IPS-18c (cell line): Measurements from ENCODE around the gene DNAI7.

Experiments
- H3K4me3 ChIP-seq: 2 replicates; pipeline ENCODE4 v1.7.0; 2013; ENCODE audit warnings: low read depth, mild to moderate bottlenecking, low read length, moderate library complexity; ENCODE audit not compliant: insufficient read depth
- H3K9me3 ChIP-seq: one replicate; pipeline ENCODE4 v1.6.1; 2013; ENCODE audit warnings: mild to moderate bottlenecking, low read length, moderate library complexity; ENCODE audit not compliant: control insufficient read depth, insufficient read depth

The DNAI7 gene, protein sequence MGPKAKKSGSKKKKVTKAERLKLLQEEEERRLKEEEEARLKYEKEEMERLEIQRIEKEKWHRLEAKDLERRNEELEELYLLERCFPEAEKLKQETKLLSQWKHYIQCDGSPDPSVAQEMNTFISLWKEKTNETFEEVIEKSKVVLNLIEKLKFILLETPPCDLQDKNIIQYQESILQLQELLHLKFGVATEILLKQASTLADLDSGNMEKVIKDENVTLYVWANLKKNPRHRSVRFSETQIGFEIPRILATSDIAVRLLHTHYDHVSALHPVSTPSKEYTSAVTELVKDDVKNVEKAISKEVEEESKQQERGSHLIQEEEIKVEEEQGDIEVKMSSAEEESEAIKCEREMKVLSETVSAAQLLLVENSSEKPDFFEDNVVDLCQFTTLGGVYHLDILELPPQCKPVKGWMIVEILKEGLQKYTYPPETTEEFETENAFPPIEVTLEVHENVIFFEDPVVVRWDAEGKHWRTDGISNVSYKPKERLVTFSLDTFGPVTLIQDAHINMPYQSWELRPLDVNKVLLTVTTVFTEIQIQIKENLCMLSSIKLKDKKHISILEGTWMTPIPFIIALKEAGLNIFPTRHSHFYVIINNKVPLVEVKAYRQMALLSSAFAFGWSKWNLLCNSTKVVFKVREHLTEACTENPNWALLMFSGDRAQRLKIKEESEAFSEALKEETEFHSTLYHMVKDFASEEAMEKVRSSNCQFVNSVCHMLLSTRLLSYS

DNA sequence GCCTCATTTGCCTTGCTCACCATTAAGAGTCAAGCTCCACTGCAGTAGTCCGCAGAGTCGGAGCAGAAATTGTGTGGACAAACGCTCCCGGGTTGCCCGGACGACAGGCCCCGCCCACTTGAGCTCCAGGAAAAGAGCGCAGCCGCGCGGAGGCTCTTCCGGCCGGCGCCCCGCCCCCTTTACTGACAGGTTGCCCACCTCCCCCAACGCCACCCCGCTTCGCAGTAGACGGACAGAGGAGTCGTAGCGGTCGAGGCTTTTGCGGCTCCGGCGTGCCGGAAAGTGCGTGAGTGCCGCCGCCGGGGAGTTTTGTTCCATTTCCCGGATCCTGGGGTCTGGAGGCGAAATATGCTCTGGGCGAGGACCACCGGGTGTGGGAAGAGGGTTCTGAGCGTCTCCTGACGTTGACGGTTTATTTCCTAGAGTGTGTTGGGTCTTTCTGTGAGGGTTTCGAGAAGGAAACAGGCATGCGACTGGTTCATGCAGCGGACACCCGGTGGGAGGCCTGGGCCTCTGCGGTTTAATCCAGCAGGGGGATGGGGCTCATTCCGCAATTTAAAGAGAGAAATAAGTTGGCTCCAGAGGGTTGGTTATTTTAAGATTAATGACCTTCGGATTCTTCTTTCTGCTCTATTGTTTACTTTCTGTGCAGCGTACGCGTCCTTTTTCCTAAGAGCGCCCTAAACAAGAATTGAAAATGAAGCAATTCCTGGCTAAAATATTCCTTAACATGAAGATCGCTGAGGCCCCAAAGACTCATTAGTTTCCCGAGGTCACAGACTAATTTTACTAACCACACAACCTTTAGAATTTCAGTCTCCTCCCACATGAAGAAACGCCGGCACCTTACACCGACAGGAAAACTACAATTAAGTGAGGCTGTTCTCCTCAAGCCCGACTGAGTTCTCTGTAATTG lies at the start of gene DNAI7, which contains the start of gene ETFRF1:
DNAI7 (minus strand) TSS at position 105 of the 916 bp plus-strand sequence; CDS start at position 23, 82 bp downstream.
ETFRF1 (plus strand) TSS at position 182 of the 916 bp plus-strand sequence. CDS start 8,720 bp downstream, outside the sequence.
- Histone ChIP-seq H3K4me3 (peak within 1 kb of the TSS; percentile 70), H3K9me3 (no peaks in the 10 kb centered on the region)

DNA sequence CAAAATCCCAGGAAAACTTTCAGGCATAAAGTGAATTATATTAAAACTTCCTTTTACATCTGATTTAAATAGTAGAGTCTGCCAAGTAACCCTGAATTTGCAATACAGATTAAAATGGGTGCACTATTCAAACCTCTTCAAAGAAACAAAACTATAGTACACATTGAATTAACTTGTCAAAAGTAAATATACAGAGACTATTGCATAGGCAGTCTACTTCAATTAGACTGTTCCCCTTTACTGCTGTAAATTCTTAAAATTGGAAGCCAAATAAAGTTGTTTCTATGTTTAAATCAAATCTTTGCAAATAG lies 48.7 kb upstream of the DNAI7 start:
- Histone ChIP-seq H3K4me3 (no peak overlapping the region), H3K9me3 (no peaks in the 10 kb centered on the region)

DNA sequence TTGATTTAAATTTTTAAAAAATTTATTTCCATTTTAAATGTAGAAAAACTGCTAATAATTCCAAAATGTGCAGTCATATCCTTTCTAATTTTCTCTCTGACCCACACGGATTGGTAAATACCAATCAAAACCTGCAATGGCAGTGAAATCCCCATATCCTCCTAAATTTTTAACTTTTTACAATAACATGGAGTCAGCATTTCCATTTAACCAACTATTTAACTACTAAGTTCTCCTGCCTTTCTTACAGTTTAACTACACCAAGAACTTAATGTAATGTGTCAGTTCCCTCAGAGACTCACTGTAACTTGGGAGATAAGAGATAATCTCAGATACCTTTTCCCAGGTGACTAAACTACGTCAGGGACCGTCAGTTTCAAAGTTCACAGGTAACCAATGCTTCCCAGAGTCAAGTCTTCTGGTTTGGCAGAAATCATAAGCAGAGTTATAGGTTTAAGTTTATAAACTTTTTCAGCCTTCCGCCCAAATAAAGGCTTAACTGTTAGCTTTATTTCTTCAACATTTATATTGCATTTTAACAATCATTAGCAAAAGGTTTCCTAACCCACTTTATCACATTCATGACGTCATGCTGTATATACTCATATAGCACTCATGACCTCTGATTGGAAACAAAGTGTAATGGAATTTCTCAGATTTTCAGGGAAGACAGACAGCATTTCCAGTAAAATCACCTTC lies 48.2 kb upstream of the DNAI7 start:
- H3K4me3 ChIP-seq = no peak overlapping the region
- no peaks in the 10 kb centered on the region for H3K9me3 ChIP-seq

DNA sequence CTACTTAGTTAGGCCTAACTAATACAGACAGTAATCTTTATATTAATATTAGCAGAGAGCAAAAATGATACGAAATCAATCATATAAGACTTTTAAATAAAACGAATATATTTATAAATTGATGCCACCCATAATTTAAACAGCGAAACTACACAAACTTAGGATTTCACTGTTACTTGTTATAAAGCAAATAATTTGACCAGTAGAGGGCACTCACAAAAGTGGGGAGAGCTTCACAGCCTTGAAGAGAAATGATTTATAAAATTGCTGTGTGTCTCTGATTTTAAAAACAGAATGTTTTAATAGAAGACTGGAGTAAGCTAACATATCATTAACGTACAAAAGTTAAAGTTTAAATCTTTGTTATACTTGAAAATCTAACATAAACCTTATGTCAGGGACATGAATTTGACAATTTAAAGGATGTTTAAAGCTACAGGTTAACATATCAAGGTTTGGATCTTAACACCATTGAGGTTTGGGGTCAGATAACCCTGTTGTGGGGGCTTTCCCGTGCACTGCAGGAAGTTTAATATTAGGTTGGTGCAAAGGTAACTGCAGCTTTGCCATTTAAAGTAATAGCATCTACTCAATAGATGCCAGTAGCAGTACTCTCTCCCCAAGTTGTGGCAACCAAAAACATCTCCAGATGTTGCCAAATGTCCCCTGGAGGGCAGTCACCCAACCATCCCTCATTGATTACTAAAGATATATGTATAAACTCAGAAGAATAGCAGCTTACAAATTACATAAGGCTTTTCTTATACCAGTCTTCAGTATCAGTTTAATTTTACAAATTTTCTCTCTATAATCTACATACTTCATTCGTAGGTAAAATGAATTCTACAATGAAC lies 46.4 kb upstream of the DNAI7 start:
- Histone ChIP-seq H3K9me3 (no peaks in the 10 kb centered on the region), H3K4me3 (no peak overlapping the region)

DNA sequence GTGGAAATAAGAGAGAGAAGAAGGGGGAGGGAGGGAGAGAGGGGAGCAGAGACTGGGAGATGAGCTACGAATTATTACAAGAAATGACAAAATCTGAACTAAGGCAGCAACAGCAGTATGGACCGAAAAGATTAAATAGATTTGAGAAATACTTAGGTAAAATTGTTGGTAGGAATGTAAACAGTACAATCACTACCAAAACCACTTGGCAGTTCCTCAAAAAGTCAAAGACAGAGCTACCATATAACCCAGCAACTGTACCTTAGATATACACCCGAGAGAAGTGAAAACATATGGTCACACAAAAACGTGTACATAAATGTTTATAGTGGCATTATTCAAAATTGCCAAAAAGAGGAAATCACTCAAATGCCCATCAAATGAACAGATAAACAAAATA lies 41.7 kb upstream of the DNAI7 start:
- Histone ChIP-seq H3K4me3 (no peak overlapping the region), H3K9me3 (no peaks in the 10 kb centered on the region)

DNA sequence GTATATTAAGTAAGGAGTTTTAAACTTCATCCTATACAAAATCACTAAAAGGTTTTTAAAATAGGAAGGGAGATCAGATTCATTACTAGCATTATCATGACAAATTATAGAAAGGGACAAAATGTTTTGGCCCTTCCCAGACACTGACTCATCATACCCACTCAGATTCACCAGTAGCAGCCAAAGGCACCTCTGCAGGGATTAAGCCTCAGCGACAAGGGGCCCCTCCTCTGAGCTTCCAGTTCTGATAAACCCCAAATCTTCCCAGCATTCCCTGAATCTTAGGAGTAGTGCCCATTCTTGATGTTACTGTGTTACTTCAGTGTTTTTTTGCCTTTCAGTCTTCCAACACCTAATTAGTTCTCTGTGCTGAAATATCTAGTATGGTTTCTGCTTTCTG lies 41.2 kb upstream of the DNAI7 start:
- Histone ChIP-seq H3K9me3 (no peaks in the 10 kb centered on the region), H3K4me3 (no peak overlapping the region)

DNA sequence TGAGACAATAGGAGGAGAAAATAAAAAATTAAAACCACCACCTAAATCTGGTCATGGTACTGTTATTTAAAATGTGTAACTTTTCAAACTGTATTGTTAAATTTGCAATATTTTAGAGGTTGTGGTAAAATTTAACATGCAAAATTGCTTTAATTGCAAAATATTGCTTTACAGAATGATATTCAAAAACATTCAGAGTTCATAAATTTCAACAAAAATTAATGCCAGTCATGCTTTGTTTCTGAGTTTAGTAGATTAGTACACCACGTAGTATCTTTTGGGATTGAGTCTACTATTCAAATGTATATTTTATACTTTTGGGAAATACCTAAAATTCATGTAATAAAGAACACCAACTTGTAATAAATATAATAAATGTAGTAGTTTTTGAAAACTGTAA lies 18.4 kb upstream of the DNAI7 start:
- Histone ChIP-seq H3K4me3 (no peak overlapping the region), H3K9me3 (no peaks in the 10 kb centered on the region)

DNA sequence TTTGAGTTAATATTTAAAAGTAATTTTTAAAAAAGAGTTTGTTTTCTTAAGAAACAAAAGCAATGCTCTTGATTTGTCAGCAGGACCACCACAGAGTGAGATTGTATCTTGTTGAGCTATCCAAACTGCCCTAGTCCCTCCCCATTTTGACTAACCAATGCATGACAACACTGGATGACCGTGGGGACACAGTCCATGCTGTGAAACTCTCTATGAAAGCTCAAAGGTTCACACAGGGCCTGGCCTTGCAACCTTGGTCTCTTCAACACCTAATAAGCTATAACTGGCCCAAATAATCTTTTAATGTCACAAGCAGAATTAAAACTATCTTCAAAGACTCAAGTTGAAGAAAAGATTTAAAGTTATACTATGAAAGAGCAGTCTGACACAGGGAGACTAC lies 13.6 kb upstream of the DNAI7 start:
- Histone ChIP-seq H3K4me3 (no peak overlapping the region), H3K9me3 (no peaks in the 10 kb centered on the region)

DNA sequence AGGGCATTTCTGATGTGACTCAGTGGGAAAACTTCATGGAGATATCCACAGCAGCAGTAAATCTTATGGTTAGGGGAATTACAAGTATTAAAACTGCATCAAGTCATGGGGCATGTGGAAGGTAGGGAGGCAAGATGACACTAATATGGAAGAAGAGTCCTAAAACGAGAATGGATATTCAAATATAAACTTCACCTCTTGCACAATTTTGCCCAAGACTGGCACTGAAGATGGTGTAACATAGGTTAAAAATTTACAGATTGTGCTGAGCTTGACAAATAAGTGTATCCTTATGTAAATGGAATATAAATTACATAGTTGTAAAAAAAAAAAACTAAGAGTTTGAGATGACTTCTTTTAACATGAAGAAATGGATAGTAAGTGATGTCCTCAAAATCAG lies 12.9 kb upstream of the DNAI7 start:
- Histone ChIP-seq H3K9me3 (no peaks in the 10 kb centered on the region), H3K4me3 (no peak overlapping the region)

DNA sequence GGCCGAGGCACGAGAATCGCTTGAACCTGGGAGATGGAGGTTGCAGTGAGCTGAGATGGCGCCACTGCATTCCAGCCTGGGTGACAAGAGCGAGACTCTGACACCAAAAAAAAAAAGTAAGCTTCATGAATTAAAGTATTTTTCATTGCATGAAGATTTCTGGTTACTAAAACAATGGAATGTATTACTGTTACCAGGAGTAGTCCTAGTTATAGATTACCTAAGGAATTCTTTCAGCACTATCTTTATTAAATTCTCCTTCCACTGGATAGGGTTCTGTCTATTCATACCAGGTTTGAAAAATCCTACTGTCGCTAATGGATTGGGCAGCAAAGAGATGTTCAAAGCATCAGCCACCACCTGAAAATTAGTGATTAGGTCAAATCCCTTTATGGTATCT lies 12.5 kb upstream of the DNAI7 start:
- H3K4me3 ChIP-seq = no peak overlapping the region
- H3K9me3 ChIP-seq = no peaks in the 10 kb centered on the region

DNA sequence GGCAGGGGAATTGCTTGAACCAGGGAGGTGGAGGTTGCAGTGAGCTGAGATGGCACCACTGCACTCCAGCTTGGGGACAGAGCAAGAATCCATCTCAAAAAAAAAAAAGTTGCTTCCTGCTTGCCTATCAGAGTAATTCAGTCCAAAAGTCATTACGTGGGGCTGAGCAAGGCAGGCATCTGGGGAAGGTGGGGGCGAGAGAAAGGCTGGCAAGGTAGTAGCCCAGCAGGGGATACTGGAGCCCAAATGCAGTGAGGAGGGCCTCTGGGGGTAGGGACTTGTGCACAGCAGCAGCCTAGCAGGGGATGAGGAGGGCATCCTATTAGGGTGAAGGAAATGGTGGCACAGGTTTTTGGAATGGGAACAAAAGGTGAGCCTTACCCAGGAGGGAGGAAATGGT lies 7.2 kb upstream of the DNAI7 start:
- Histone ChIP-seq H3K4me3 (no peak overlapping the region), H3K9me3 (no peaks in the 10 kb centered on the region)

DNA sequence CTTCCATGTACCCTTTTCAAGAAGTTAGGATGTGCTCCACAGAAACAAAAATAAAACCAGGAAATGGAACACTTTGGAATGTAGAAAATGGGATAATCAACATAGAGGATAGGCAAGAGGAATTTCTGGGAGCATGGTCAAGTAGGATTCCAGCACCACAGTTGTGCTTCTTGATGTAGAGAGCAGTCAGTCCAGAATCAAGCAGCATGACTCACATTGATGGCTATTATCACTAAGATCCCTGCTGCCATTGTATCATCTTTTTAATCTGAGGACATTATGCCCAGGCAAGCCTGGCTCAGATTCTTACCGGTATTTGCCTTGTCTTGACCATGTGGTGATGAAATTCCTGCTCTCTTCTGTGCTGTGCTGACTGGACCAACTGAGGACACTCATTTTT lies 5.7 kb upstream of the DNAI7 start:
- H3K4me3 ChIP-seq = no peak overlapping the region
- no peaks in the 10 kb centered on the region for H3K9me3 ChIP-seq

DNA sequence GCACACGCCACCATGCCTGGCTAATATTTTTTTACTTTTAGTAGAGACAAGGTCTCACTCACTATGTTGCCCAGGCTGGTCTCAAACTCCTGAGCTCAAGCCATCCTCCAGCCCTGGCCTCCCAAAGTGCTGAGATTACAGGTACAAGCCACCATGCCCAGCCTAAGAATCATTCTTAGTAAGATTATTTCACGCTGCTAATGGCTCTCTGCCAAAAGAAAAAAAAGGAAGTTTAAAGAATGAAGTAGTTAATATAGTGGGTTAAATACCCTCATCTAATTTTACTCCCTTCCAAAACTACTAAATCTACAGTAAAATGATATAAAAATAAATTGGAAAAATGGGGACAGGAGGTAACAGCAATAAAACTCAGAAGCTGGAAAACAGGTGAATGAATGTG lies 2.6 kb upstream of the DNAI7 start:
- no peak overlapping the region for H3K4me3 ChIP-seq
- no peaks in the 10 kb centered on the region for H3K9me3 ChIP-seq

DNA sequence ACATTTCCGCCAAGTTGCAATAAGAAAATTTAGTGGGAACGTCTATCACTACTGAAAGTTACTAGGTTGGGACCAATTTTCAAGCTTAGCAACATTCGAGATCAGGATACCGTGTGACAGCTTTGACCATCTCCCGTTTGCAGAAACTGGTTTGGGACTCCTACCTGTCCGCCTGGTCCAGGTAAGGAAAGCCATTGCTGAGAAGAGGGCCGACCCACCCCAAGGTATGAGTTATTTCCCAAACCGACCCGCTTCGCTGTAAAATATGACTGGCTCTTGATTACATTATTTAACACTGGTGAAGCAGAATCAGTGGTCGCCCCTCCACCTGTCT lies 271 bp downstream of the DNAI7 start:
- peak overlapping the region; percentile 70 for H3K4me3 ChIP-seq
- H3K9me3 ChIP-seq = no peaks in the 10 kb centered on the region

DNA sequence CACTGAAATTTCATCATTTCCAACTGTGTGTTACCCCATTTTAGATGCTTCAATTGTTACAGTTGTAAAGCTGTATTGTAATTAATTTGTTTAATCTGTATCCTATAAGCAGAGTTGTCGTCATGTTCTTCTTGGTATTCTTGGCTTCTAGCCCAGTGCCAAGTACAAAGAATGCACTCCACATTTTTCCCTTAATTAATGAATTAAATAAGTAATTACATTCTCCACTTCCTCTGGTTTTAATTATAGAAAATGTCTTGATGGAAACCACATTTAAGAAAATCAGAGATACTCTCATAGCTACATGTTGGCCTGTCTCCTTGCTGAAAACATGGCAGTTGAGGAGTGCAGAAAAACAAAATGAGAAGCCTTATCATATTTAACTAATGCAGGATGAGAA lies 746 bp downstream of the DNAI7 start:
- Histone ChIP-seq H3K4me3 (0 out of 2 replicates have a peak overlapping the region, but pooled peaks have one; percentile 70), H3K9me3 (no peaks in the 10 kb centered on the region)

DNA sequence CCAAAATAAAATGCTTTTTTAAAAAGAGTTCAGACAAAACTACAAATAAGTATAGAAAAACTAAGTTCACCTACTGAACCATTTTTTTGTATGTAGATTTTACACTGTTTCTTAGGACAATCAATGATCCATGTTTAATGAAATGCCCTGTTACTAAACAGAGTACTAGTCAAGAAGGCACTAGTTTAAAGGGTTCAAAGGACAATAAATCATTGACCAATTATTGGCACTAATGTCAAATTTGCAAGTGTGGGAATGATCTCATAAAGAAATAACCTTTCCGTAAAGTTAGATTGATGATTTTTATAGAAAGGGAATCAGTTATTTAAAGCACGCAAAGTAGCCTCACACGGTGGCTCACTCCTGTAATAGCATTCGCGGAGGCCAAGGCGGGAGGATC lies 4.2 kb downstream of the DNAI7 start:
- Histone ChIP-seq H3K9me3 (no peaks in the 10 kb centered on the region), H3K4me3 (no peak overlapping the region)
